ENCODE measurements around the gene KRR1.
"Not testable (repeated sequence)": the region's sequence is repeated elsewhere in the genome, so short reads cannot be mapped to it uniquely, and the experiment has no call there.

Gene KRR1

DNA sequence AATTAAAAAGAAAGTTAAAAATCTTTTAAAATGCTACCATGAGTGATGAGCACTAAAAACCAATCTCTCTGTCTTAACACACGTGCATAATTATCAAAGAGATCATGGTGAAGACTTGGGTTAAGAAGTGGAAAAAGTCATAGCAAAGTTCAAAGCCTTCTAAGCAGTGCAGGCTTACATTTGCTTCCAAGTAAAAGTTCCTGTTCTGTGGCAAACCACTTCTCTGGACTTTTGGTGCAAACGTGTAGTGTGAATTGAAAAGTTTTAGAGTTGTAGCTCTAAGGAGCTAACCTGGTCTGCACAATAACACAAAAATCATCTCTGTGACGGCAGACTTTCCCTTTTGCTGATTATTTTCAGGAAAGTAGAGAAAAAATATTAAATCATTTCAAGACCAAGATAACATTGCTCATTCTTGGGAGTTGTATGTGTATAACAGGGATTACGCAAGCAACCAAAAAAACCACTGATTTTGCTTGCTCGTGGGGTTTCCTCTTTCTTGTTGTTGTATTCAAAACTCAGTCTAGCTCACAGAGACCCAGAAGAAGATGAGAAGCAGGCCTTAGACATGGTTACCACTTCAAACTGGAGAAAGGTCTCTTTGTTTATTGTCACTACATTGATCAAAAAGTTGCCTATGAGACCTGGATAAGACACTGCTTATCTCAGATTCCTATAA lies 33.2 kb downstream of the KRR1 start:
- Histone ChIP-seq H3K79me2 (ENCODE audit: control insufficient read depth, insufficient read depth, low read length, unreplicated experiment) (peaks cover 25% of the 10 kb centered on the region), H3K4me3 (ENCODE audit: low read depth, low read length) (no peak overlapping the region), H3K27me3 (ENCODE audit: insufficient read depth, low read length) (no peaks in the 10 kb centered on the region), H2AFZ (ENCODE audit: low read length, unreplicated experiment) (peak overlapping the region; percentile 90), H3K4me1 (ENCODE audit: control insufficient read depth, insufficient read depth, low read length, unreplicated experiment) (peaks cover 31% of the 10 kb centered on the region), H3K27ac (ENCODE audit: low read depth, low read length) (peak overlapping the region; percentile 69), H3K36me3 (ENCODE audit: insufficient read depth, low read length) (no peaks in the 10 kb centered on the region)

DNA sequence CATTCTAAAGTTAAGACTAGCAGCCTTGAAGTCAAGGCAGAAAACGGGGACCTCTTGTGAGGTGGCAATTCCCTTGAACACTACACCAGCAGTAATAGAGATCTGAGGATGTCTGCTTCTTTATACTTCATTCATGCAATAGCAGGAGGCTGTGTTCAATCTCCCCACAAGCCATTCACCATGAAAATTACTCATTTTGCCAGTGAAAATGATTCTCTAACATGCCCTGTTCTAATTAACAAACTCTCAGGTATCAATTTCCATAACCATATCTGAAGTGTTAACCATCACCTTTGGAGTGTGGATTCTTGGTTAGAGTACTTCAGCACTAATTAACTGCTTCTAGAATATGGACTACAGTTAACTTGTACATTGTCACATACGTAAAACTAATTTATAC lies 34.3 kb downstream of the KRR1 start:
- no peaks in the 10 kb centered on the region for H3K36me3 ChIP-seq (ENCODE audit: insufficient read depth, low read length)
- no peak overlapping the region for H3K27ac ChIP-seq (ENCODE audit: low read depth, low read length)
- H3K4me1 ChIP-seq (ENCODE audit: control insufficient read depth, insufficient read depth, low read length, unreplicated experiment): peaks cover 23% of the 10 kb centered on the region
- H3K79me2 ChIP-seq (ENCODE audit: control insufficient read depth, insufficient read depth, low read length, unreplicated experiment): peaks cover 14% of the 10 kb centered on the region
- H3K27me3 ChIP-seq (ENCODE audit: insufficient read depth, low read length): no peaks in the 10 kb centered on the region
- no peak overlapping the region for H2AFZ ChIP-seq (ENCODE audit: low read length, unreplicated experiment)
- no peak overlapping the region for H3K4me3 ChIP-seq (ENCODE audit: low read depth, low read length)

DNA sequence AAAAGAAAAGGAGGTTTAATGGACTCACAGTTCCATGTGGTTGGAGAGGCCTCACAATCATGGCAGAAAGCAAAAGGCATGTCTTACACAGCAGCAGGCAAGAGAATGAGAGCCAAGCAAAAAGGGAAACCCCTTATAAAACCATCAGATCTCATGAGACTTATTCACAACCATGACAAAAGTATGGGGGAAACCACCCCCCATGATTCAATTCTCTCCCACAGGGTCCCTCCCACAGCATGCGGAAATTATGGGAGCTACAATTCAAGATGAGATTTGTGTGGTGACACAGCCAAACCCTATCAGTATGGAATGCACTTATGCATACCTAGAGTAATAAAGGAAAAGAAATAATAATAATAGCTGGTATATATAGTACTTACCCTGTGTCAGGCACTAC lies 35.3 kb downstream of the KRR1 start:
- no peak overlapping the region for H3K4me3 ChIP-seq (ENCODE audit: low read depth, low read length)
- no peaks in the 10 kb centered on the region for H3K27me3 ChIP-seq (ENCODE audit: insufficient read depth, low read length)
- no peak overlapping the region for H3K27ac ChIP-seq (ENCODE audit: low read depth, low read length)
- peaks cover 21% of the 10 kb centered on the region for H3K4me1 ChIP-seq (ENCODE audit: control insufficient read depth, insufficient read depth, low read length, unreplicated experiment)
- H3K36me3 ChIP-seq (ENCODE audit: insufficient read depth, low read length): no peaks in the 10 kb centered on the region
- H3K79me2 ChIP-seq (ENCODE audit: control insufficient read depth, insufficient read depth, low read length, unreplicated experiment): peaks cover 3% of the 10 kb centered on the region
- H2AFZ ChIP-seq (ENCODE audit: low read length, unreplicated experiment): no peak overlapping the region

DNA sequence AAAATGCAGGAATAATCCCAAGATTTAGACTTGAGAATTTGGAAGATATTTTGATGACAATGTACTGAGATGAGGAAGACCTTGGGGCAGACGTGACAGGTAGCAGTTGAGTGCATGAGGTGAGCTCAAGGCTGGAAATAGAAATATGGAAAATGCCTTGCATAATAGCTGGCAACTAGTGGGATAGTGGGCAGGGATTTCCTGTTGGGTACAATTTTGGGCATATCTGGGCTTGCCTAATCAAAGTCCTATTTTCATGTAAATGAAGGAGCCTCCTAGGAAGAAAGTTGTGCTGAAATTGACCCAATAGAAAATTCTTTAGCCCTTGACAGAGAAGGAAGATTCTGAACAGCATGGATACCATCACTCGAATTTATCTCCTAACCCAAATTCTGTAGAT lies 37.3 kb downstream of the KRR1 start:
- Histone ChIP-seq H3K36me3 (ENCODE audit: insufficient read depth, low read length) (no peaks in the 10 kb centered on the region), H3K4me3 (ENCODE audit: low read depth, low read length) (no peak overlapping the region), H3K27me3 (ENCODE audit: insufficient read depth, low read length) (no peaks in the 10 kb centered on the region), H2AFZ (ENCODE audit: low read length, unreplicated experiment) (no peak overlapping the region), H3K4me1 (ENCODE audit: control insufficient read depth, insufficient read depth, low read length, unreplicated experiment) (peaks cover 12% of the 10 kb centered on the region), H3K79me2 (ENCODE audit: control insufficient read depth, insufficient read depth, low read length, unreplicated experiment) (no peaks in the 10 kb centered on the region), H3K27ac (ENCODE audit: low read depth, low read length) (no peak overlapping the region)

DNA sequence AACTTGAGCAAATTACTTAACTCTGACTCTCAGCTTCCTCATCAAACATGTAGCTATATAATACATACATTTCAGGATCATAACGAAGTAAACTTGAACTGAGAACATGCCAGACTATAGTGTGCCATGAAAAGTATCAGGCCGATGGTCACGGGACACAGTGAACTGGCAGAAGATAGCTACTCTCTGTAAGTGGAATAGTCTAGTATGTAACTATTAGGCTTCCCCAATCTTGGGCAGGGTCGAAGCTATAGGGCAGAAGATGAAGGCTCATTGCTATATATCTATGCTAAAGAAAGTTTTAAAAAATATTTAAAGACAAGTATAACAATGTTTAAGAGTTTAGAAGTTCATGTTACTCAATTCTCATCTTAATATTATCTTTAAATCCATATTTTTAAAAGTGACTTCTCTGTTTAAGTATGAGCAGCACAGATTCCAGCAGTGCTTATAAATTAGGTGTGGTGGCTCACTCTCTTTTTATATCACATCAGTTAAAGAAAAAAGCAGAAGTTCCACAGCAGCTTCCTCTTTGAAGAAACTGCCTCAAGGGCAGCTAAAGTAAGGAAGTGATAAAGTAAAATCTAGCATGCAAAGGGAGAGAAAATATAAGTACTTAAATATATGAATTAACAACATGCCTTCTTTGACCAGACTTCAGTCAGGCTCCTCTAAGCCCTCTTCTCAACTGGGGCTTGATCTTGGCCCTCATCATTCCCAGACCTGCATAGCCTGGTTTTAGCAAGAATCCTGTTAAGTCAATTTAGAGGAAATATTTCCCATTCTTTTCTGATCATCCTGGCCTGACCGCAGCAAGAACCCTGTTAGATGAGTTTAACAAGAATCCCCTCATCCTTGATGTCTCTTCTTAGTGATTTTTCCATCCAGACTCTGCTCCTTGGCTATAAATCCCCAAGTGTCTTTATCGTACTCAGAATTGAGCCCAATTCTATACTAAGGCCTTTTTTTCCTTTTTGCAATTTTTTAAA lies 39.2 kb downstream of the KRR1 start:
- Histone ChIP-seq H3K27ac (ENCODE audit: low read depth, low read length) (no peak overlapping the region), H3K79me2 (ENCODE audit: control insufficient read depth, insufficient read depth, low read length, unreplicated experiment) (no peaks in the 10 kb centered on the region), H3K4me3 (ENCODE audit: low read depth, low read length) (no peak overlapping the region), H3K27me3 (ENCODE audit: insufficient read depth, low read length) (no peaks in the 10 kb centered on the region), H3K36me3 (ENCODE audit: insufficient read depth, low read length) (no peaks in the 10 kb centered on the region), H3K4me1 (ENCODE audit: control insufficient read depth, insufficient read depth, low read length, unreplicated experiment) (no peaks in the 10 kb centered on the region), H2AFZ (ENCODE audit: low read length, unreplicated experiment) (no peak overlapping the region)

DNA sequence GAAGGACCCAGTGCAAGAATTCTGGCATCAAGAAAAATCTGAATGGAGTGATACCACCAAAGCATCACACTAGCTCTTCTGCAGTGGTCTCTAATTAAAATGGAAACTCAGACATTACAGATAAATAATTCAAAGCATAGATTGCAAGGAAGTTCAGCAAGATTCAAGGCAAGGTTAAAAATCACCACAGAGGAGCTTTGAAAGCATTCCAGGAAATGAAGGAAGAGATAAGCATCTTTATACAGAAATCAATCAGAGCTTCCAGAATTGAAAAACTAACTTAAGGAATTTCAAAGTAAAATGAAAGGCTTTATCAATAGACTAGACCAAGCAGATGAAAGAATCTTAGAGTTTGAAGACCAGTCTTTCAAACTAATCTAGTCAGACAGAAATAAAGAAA lies 51.2 kb downstream of the KRR1 start:
- Histone ChIP-seq H3K4me1 (ENCODE audit: control insufficient read depth, insufficient read depth, low read length, unreplicated experiment) (no peaks in the 10 kb centered on the region), H3K27ac (ENCODE audit: low read depth, low read length) (no peak overlapping the region), H3K27me3 (ENCODE audit: insufficient read depth, low read length) (no peaks in the 10 kb centered on the region), H3K4me3 (ENCODE audit: low read depth, low read length) (no peak overlapping the region), H2AFZ (ENCODE audit: low read length, unreplicated experiment) (no peak overlapping the region), H3K36me3 (ENCODE audit: insufficient read depth, low read length) (peaks cover 3% of the 10 kb centered on the region; the same call in 1 of the 2 replicates), H3K79me2 (ENCODE audit: control insufficient read depth, insufficient read depth, low read length, unreplicated experiment) (no peaks in the 10 kb centered on the region)

DNA sequence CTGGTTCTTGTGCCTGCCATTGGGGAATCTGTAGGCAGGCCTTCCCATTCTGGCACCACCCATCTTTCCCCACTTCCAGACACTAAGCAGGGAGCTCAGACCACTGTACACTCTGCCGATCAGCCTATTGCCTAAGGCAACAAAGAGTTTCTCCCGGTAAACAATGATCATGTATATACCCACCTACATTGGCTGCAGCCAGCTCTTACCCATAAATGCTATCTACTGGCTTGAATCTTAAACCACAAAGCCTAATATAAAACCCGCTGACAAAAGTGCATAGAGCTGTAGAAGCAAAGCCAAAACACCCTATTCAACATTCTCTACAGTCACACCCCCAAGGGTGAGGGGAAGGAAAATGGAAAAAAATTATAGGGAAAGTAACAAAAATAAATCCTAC lies 51.7 kb downstream of the KRR1 start:
- Histone ChIP-seq H3K27ac (ENCODE audit: low read depth, low read length) (no peak overlapping the region), H3K4me1 (ENCODE audit: control insufficient read depth, insufficient read depth, low read length, unreplicated experiment) (no peaks in the 10 kb centered on the region), H2AFZ (ENCODE audit: low read length, unreplicated experiment) (no peak overlapping the region), H3K27me3 (ENCODE audit: insufficient read depth, low read length) (no peaks in the 10 kb centered on the region), H3K79me2 (ENCODE audit: control insufficient read depth, insufficient read depth, low read length, unreplicated experiment) (no peaks in the 10 kb centered on the region), H3K36me3 (ENCODE audit: insufficient read depth, low read length) (peaks cover 3% of the 10 kb centered on the region; the same call in 1 of the 2 replicates), H3K4me3 (ENCODE audit: low read depth, low read length) (no peak overlapping the region)

DNA sequence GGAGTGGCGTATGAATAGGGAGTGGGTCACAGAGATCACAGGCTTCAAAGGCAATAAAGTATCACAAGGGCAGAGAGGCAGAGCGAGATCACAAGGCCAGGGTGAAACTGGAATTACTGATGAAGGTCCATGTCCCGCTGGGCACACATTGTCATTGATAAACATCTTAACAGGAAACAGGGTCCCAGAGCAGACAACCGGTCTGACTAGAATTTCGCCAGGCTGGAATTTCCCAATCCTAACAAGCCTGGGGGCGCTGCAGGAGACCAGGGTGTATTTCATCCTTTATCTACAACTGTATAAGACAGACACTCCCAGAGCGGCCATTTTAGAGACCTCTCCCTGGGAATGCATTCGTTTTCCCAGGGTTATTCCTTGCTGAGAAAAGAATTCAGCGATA lies 53.5 kb downstream of the KRR1 start:
- not testable (repeated sequence) for H3K79me2 ChIP-seq (ENCODE audit: control insufficient read depth, insufficient read depth, low read length, unreplicated experiment); H3K27ac ChIP-seq (ENCODE audit: low read depth, low read length); H2AFZ ChIP-seq (ENCODE audit: low read length, unreplicated experiment); H3K36me3 ChIP-seq (ENCODE audit: insufficient read depth, low read length); H3K4me1 ChIP-seq (ENCODE audit: control insufficient read depth, insufficient read depth, low read length, unreplicated experiment); H3K27me3 ChIP-seq (ENCODE audit: insufficient read depth, low read length); H3K4me3 ChIP-seq (ENCODE audit: low read depth, low read length)

DNA sequence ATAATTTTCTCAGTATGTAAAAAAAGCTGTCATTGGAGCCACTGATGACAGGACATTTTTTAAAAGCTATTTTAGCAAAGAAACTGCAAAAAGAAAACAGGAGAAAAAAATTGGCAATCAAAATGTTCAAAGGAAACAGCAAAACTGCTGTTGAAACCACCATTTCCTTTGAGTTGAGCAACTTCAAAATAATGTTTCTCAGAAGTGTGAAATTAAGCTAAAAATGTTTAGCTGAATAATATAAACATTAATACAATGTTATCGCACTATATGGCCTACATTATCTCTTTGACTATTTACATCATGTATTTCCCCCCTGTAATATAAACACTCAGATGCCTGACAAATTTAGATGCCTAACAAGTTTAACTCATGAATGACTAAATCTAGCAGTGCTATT lies 54.2 kb downstream of the KRR1 start:
- no peak overlapping the region for H2AFZ ChIP-seq (ENCODE audit: low read length, unreplicated experiment)
- H3K4me3 ChIP-seq (ENCODE audit: low read depth, low read length): no peak overlapping the region
- H3K36me3 ChIP-seq (ENCODE audit: insufficient read depth, low read length): peaks cover 3% of the 10 kb centered on the region; the same call in 1 of the 2 replicates
- no peak overlapping the region for H3K27ac ChIP-seq (ENCODE audit: low read depth, low read length)
- no peaks in the 10 kb centered on the region for H3K27me3 ChIP-seq (ENCODE audit: insufficient read depth, low read length)
- H3K79me2 ChIP-seq (ENCODE audit: control insufficient read depth, insufficient read depth, low read length, unreplicated experiment): no peaks in the 10 kb centered on the region
- peaks cover 6% of the 10 kb centered on the region for H3K4me1 ChIP-seq (ENCODE audit: control insufficient read depth, insufficient read depth, low read length, unreplicated experiment)

DNA sequence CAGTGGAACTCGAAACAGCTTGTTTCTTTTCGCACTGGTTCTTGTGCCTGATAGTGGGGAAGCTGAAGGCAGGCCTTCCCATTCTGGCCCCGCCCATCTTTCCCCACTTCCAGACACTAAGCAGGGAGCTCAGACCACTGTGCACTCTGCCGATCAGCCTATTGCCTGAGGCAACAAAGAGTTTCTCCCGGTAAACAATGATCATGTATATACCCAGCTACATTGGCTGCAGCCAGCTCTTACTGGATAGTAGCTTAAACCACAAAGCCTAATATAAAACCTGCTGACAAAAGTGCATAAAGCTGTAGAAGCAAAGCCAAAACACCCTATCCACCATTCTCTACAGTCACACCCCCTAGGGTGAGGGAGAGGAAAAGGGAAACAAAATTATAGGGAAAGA lies 55.6 kb downstream of the KRR1 start:
- Histone ChIP-seq H2AFZ (ENCODE audit: low read length, unreplicated experiment) (no peak overlapping the region), H3K27ac (ENCODE audit: low read depth, low read length) (no peak overlapping the region), H3K27me3 (ENCODE audit: insufficient read depth, low read length) (no peaks in the 10 kb centered on the region), H3K4me3 (ENCODE audit: low read depth, low read length) (no peak overlapping the region), H3K36me3 (ENCODE audit: insufficient read depth, low read length) (peaks cover 3% of the 10 kb centered on the region; the same call in 1 of the 2 replicates), H3K4me1 (ENCODE audit: control insufficient read depth, insufficient read depth, low read length, unreplicated experiment) (peaks cover 6% of the 10 kb centered on the region), H3K79me2 (ENCODE audit: control insufficient read depth, insufficient read depth, low read length, unreplicated experiment) (no peaks in the 10 kb centered on the region)

All from ACC112 (cell line).